Chondrocyte (in vitro differentiated cells): ENCODE measurements around the gene MAB21L4. TPM values are rescaled to one million over a fixed set of nuclear protein-coding genes. Genes with fewer than 3 reads are reported as not detected.

Experiments
- DNase-seq: peaks from one replicate; pipeline ENCODE4 v3.0.0; 2021; ENCODE audit warnings: mixed read lengths, low spot score
- H3K27ac Mint-ChIP-seq: one replicate; pipeline ENCODE4 v1.8.0; 2021; ENCODE audit warnings: mild to moderate bottlenecking, moderate library complexity, mixed read lengths; ENCODE audit not compliant: unreplicated experiment
- H3K27me3 Mint-ChIP-seq: 2 replicates; pipeline ENCODE4 v1.8.0; 2021; ENCODE audit warnings: low read depth, mixed read lengths
- H3K36me3 Mint-ChIP-seq: 2 replicates; pipeline ENCODE4 v1.8.0; 2021; ENCODE audit warnings: low read depth, mixed read lengths
- H3K4me1 Mint-ChIP-seq: 2 replicates; pipeline ENCODE4 v1.8.0; 2021; ENCODE audit warnings: low read depth, mild to moderate bottlenecking, mixed read lengths
- H3K4me3 Mint-ChIP-seq: one replicate; pipeline ENCODE4 v1.8.0; 2021; ENCODE audit warnings: mild to moderate bottlenecking, moderate library complexity, mixed read lengths; ENCODE audit not compliant: unreplicated experiment
- H3K9me3 Mint-ChIP-seq: 2 replicates; pipeline ENCODE4 v1.8.0; 2021; ENCODE audit warnings: low read depth, mixed read lengths
- total RNA-seq: library from RNA; stranded (reverse); gene quantifications from 3 replicates; pipeline ENCODE4 v1.2.1, GENCODE V29; 2021
- TF ChIP-seq, protein P1 (sequence below): fragments of 200-600 bp; sonication (generic); IDR thresholded peaks from 2 replicates; pipeline ENCODE4 v1.5.0; 2021; ENCODE audit warnings: antibody characterized with exemption, mild to moderate bottlenecking, moderate library complexity

Gene MAB21L4
- total RNA-seq, 1 donor from 2014 or later = not detected

- Mint-ChIP-seq H3K9me3 (no peaks in the 10 kb centered on the region), H3K36me3 (no peaks in the 10 kb centered on the region), H3K27me3 (peaks cover 6% of the 10 kb centered on the region), H3K4me1 (peaks cover 4% of the 10 kb centered on the region), H3K4me3 (no peak overlapping the region), H3K27ac (no peak overlapping the region)
- TF ChIP-seq, protein P1, sequence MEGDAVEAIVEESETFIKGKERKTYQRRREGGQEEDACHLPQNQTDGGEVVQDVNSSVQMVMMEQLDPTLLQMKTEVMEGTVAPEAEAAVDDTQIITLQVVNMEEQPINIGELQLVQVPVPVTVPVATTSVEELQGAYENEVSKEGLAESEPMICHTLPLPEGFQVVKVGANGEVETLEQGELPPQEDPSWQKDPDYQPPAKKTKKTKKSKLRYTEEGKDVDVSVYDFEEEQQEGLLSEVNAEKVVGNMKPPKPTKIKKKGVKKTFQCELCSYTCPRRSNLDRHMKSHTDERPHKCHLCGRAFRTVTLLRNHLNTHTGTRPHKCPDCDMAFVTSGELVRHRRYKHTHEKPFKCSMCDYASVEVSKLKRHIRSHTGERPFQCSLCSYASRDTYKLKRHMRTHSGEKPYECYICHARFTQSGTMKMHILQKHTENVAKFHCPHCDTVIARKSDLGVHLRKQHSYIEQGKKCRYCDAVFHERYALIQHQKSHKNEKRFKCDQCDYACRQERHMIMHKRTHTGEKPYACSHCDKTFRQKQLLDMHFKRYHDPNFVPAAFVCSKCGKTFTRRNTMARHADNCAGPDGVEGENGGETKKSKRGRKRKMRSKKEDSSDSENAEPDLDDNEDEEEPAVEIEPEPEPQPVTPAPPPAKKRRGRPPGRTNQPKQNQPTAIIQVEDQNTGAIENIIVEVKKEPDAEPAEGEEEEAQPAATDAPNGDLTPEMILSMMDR = no peak
- DNase-seq = no peak
Measured at GRCh38 chr2:240892925-240893324, 3.0 kb downstream of the MAB21L4 start.

- H3K27ac Mint-ChIP-seq = no peak overlapping the region
- peaks cover 4% of the 10 kb centered on the region for H3K4me1 Mint-ChIP-seq
- no peak for DNase-seq
- no peaks in the 10 kb centered on the region for H3K9me3 Mint-ChIP-seq
- TF ChIP-seq, protein P1 = no peak
- no peaks in the 10 kb centered on the region for H3K36me3 Mint-ChIP-seq
- no peak overlapping the region for H3K4me3 Mint-ChIP-seq
- H3K27me3 Mint-ChIP-seq = peaks cover 5% of the 10 kb centered on the region
Measured at GRCh38 chr2:240892356-240892755, 3.6 kb downstream of the MAB21L4 start.

DNA sequence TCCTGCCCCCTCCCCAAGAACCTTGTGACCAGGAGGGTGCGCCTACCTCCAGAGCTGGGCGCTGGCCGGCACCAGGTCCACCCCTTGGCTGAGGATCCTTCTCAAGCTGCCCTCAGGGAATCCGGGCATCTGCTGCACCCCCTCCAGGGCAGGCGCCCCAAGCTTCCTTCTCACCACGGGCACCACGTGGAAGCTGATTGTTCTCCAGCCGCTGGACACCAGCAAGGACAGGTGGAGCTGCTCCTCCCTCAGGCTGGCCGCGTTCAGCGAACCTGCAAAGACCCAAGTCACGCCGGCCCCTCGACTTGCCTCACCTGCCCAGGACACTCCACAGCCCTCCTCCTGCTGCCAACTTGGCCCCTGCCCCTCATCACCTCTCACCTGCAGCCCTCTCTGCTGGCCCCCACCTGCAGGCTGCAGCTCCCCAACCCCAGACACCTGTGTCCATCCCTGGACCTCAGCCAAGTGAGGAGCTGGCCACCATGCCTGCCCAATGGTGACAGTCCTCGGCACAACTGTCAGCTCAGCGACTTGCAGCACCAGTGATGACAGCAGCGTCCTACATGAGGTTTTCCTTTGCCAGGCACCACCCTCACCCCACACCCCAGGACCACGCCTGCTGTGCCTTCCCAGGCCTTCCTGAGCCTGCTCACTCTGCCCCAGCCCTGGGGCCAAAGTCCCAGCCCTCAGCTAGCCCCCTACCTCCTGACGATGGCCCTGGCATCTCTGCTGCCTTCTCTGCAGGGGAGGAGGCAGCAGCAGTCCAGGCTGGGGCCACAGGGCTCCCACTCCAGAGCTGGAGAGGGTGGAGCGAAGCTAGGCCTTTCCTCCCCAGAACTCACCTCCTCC lies 4.2 kb downstream of the MAB21L4 start:
- Mint-ChIP-seq H3K27ac (no peak overlapping the region), H3K27me3 (peaks cover 4% of the 10 kb centered on the region), H3K4me3 (no peak overlapping the region), H3K9me3 (no peaks in the 10 kb centered on the region), H3K36me3 (no peaks in the 10 kb centered on the region), H3K4me1 (peaks cover 4% of the 10 kb centered on the region)
- no peak for DNase-seq
- TF ChIP-seq, protein P1 = no peak

GRCh38 chr2:240890691-240891090 lies 5.3 kb downstream of the MAB21L4 start:
- Mint-ChIP-seq H3K36me3 (no peaks in the 10 kb centered on the region), H3K9me3 (no peaks in the 10 kb centered on the region), H3K4me1 (peaks cover 4% of the 10 kb centered on the region), H3K27ac (no peak overlapping the region), H3K4me3 (no peak overlapping the region), H3K27me3 (peaks cover 4% of the 10 kb centered on the region)
- TF ChIP-seq, protein P1 = no peak
- DNase-seq = no peak

GRCh38 chr2:240889601-240890560 lies 6.1 kb downstream of the MAB21L4 start:
- TF ChIP-seq, protein P1 = no peak
- DNase-seq = peak; percentile 82
- Mint-ChIP-seq H3K9me3 (no peaks in the 10 kb centered on the region), H3K4me3 (no peak overlapping the region), H3K27me3 (peaks cover 4% of the 10 kb centered on the region), H3K36me3 (no peaks in the 10 kb centered on the region), H3K27ac (no peak overlapping the region), H3K4me1 (peaks cover 4% of the 10 kb centered on the region)
